Ishikawa (cell line): Measurements from ENCODE around the gene AKR7A3.

Experiments used
- CEBPB ChIP-seq: IDR thresholded peaks from 2 replicates; pipeline ENCODE4 v1.6.1; 2012
- EGR1 ChIP-seq: IDR thresholded peaks from 2 replicates; pipeline ENCODE4 v1.6.1; 2012
- EP300 ChIP-seq: IDR thresholded peaks from 2 replicates; pipeline ENCODE4 v1.6.1; 2012; ENCODE audit warnings: borderline replicate concordance
- FOXM1 ChIP-seq: IDR thresholded peaks from 2 replicates; pipeline ENCODE4 v1.6.1; 2012; ENCODE audit warnings: low read depth, borderline replicate concordance
- NFIC ChIP-seq: IDR thresholded peaks from 2 replicates; pipeline ENCODE4 v1.6.1; 2012
- RAD21 ChIP-seq: IDR thresholded peaks from 2 replicates; pipeline ENCODE4 v1.6.1; 2012; ENCODE audit warnings: low read depth
- REST ChIP-seq: IDR thresholded peaks from 2 replicates; pipeline ENCODE4 v1.6.1; 2012; ENCODE audit warnings: low read depth, mild to moderate bottlenecking
- TAF1 ChIP-seq: IDR thresholded peaks from 2 replicates; pipeline ENCODE4 v1.6.1; 2012; ENCODE audit warnings: low read depth, mild to moderate bottlenecking
- TCF12 ChIP-seq: IDR thresholded peaks from 2 replicates; pipeline ENCODE4 v1.6.1; 2012; ENCODE audit warnings: low read depth
- TEAD4 ChIP-seq: IDR thresholded peaks from 2 replicates; pipeline ENCODE4 v1.6.1; 2012
- USF1 ChIP-seq: IDR thresholded peaks from 2 replicates; pipeline ENCODE4 v1.6.1; 2012
- YY1 ChIP-seq: IDR thresholded peaks from 2 replicates; pipeline ENCODE4 v1.6.1; 2012; ENCODE audit warnings: low read depth
- ZBTB7A ChIP-seq: IDR thresholded peaks from 2 replicates; pipeline ENCODE4 v1.6.1; 2012; ENCODE audit warnings: low read depth
- TF ChIP-seq, protein P1 (sequence below): IDR thresholded peaks from 2 replicates; pipeline ENCODE4 v1.6.1; 2012

The AKR7A3 gene

GRCh38 chr1:19311503-19311930, 22.9 kb upstream of the AKR7A3 start:
- TF ChIP-seq CEBPB (no peak), RAD21 (no peak)

GRCh38 chr1:19310720-19311502, 22.3 kb upstream of the AKR7A3 start:
- no peak for TF ChIP-seq TEAD4
- no peak for TF ChIP-seq TAF1
- TF ChIP-seq ZBTB7A = no peak
- TF ChIP-seq EGR1 = no peak
- TF ChIP-seq FOXM1 = no peak
- TF ChIP-seq USF1 = no peak
- no peak for TF ChIP-seq REST
- TF ChIP-seq TCF12 = no peak
- no peak for TF ChIP-seq NFIC

DNA sequence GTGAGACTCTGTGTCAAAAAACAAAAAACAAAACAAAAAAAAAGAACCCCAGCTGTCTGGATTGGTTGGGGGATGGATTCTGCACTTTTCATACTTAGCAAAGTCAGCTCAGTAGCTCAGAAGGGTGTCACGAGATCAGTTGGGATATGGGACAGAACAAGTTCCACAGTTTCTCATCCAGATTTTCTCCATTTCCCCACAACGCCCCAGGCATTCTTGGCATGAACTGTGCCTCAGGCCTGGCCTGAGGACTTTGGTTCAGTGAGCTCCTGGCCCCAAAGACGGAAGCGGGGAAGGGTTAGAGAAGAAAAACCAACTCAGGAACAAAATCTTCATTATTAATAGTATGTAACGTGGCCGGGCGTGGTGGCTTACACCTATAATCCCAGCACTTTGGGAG, 21.5 kb upstream of the AKR7A3 start:
- TF ChIP-seq RAD21 (no peak), FOXM1 (no peak), NFIC (no peak), EGR1 (no peak)

GRCh38 chr1:19309123-19309813, 20.7 kb upstream of the AKR7A3 start:
- TF ChIP-seq YY1 = no peak
- TF ChIP-seq TCF12 = no peak
- no peak for TF ChIP-seq EGR1
- TF ChIP-seq CEBPB = no peak
- no peak for TF ChIP-seq USF1

DNA sequence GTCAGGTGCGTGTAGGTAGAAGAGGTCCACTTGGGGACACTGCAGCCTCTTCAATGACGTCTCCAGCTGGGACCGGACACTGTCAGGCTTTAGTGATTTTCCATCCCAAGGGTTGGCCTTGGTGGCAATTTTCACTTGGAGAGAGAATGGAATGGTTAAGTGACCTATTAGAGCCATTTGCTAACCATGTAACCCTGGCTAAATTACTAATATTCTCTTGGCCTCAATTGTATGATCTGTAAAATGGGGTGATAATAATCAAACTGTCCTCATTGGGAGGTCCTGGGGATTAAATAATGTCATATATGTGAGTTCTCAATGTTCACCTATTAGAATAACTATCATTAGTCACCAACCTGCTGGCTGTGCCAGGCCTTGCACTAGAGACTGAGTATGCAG, 19.9 kb upstream of the AKR7A3 start:
- TF ChIP-seq FOXM1 (no peak), ZBTB7A (no peak), CEBPB (no peak), REST (no peak)
- TF ChIP-seq, protein P1, sequence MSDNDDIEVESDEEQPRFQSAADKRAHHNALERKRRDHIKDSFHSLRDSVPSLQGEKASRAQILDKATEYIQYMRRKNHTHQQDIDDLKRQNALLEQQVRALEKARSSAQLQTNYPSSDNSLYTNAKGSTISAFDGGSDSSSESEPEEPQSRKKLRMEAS = no peak

- TF ChIP-seq EP300 = no peak
- no peak for TF ChIP-seq TCF12
- no peak for TF ChIP-seq USF1
- no peak for TF ChIP-seq TAF1
Measured at GRCh38 chr1:19307794-19308508, 19.4 kb upstream of the AKR7A3 start.
